NK-92 (cell line): ENCODE measurements around the gene TMEM127.

Experiments
- DNase-seq: peaks from one replicate; lab custom pipeline; 2025; ENCODE audit not compliant: unreplicated experiment; lab: John Stamatoyannopoulos, UW

TMEM127 gene

DNA sequence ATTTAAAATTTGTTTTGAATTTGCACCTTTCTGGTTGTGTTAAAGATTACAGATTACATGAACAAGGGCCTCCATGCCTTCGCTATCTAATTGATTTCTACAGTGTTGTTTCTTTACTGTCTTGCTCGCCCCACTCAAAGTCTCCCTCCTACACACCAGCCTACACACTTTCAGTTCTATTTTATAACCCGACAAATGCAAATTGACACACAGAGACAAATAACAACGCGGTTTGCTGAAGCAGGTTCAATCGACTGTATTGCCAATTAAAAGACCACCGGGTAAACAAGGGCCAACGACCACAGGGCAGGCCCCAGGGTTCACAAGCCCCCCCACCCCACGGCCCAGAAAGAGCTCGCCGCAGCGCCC is 58.0 kb downstream of the TMEM127 start:
- DNase-seq = no peak

- DNase-seq = no peak
Observed at GRCh38 chr2:96207073-96207773, 58.6 kb downstream of the TMEM127 start.

- DNase-seq = no peak
Observed at GRCh38 chr2:96205888-96206287, 59.9 kb downstream of the TMEM127 start.

DNA sequence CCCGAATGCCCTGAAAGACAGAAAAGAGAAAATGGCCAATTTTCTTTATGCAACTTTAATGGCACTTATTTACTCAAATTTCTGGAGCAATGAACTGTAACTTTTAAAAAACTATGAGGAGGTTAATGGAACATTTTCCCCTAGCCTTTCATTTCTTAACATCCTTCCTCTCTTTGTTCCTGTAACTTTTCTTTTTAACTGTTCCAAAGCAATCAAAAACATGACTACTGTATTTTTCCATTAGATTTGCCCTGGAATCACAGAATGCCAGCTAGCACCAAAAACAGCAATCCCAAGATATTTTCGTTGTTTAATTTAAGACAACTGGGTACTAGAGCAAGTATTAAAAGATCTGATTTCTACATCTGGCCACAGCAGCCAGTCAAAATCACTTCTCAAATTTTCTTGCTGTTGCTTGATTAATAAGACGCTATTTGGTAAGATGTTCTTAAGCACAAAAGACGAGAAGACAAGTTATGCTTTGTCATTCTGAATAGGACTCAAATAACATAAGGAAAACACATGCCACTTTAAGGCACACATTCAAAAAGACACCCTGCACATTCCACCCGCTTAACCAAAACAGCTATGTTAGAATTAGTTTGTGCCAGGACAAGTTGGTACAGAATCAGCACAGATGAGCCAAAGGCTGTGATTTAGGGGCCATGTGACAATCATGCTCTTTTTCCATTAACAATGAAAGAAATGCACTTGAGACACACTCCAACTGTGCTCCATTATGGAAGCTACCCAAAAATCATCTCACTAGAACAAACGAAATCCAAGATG is 60.8 kb downstream of the TMEM127 start:
- no peak for DNase-seq

GRCh38 chr2:96203130-96204028 is 62.4 kb downstream of the TMEM127 start:
- DNase-seq = no peak

DNA sequence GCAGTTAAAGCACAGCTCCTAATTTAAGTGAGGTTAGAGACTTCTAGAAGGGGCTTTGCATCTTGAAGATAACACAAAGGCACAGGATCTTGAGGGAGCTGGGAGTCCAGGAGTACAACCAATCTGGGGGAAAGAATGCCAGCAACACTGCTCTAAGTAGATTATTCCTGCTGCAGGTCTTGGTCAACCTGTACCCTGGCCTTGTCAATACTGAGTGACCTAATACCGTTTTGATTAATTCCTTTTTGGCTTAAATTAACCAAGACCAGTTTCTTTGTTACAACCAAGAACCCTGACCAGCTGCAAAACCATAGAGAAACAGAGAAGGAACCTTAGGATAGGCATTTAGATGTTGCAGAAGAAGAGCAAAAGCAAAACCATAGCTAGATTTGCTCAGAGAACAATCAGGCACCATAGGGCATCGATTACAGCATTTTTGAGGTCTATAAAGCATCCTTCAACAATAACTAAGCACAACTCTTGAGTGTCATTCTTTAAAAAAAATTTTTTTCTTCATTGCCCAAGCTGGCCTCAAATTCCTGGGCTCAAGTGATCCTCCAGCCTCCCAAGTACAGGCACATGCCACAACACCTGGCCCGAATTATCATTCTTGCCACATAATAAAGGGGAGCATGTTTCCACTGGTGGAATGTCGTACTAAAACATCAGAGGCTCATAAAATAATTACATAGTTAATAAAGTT is 63.5 kb downstream of the TMEM127 start:
- DNase-seq = no peak

DNA sequence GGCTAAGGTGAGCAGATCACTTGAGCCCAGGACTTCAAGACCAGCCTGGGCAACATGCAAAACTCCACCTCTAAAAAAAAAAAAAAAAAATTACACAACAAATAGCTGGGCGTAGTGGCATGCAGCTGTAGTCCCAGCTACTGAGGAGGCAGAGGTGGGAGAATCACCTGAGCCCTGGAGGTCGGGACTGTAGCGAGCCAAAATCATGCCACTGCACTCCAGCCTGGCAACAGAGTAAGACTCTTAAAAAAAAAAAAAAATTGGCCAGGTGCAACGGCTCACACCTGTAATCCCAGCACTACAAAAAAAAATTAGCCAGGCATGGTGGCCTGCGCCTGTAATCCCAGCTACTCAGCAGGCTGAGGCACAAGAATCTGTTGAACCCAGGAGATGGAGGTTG is 64.5 kb downstream of the TMEM127 start:
- no peak for DNase-seq

GRCh38 chr2:96198921-96199320 is 66.9 kb downstream of the TMEM127 start:
- no peak for DNase-seq
